B cell (primary cell): ENCODE data around the gene CMPK2. TPM values are rescaled to one million over a fixed set of nuclear protein-coding genes. Genes with fewer than 3 reads are reported as not detected.

Experiments used
- ATAC-seq: fragments of 200-7000 bp; cut with Tn5 transposase; one replicate; pipeline ENCODE4 v1.10.0; 2021; ENCODE audit warnings: low read depth, mild to moderate bottlenecking, moderate number of reproducible peaks, moderate library complexity
- CTCF ChIA-PET: fragments of 350-600 bp; sonication (Branson Sonifier 250); formaldehyde crosslinking; loops from one replicate; lab custom pipeline; 2021; ENCODE audit warnings: antibody characterized with exemption, inconsistent platforms; lab: Charles Lee
- POLR2A ChIA-PET: fragments of 350-600 bp; sonication (Branson Sonifier 250); formaldehyde crosslinking; loops from one replicate; lab custom pipeline; 2021; ENCODE audit warnings: antibody characterized with exemption; lab: Charles Lee
- DNase-seq: peaks from one replicate; pipeline ENCODE4 v3.0.0; 2013
- H2AFZ ChIP-seq: 2 replicates; pipeline ENCODE4 v1.6.1; 2012; ENCODE audit warnings: mild to moderate bottlenecking, low read depth, low read length; ENCODE audit not compliant: insufficient read depth, poor library complexity, severe bottlenecking
- H3K27ac ChIP-seq, 2 donors: 1 replicate in 1 of 2; 2 replicates in 1 of 2; pipeline ENCODE4 v1.5.1; 2012 to 2013; ENCODE audit warnings: low read length in 2 of 2, mild to moderate bottlenecking in 2 of 2, moderate library complexity in 1 of 2
- H3K27me3 ChIP-seq, 4 experiments: fragments of 200-600 bp in 1 of 4; sonication (generic) in 1 of 4; replicated peaks in 1 of 4; 1 replicate in 2 of 4; 2 replicates in 2 of 4; pipeline versions ENCODE4 v1.6.1 to v1.7.0; 2013 to 2016; ENCODE audit warnings: low read length in 3 of 4, mild to moderate bottlenecking in 2 of 4, mixed read lengths in 1 of 4, moderate library complexity in 1 of 4; ENCODE audit not compliant: insufficient read depth in 4 of 4, control insufficient read depth in 3 of 4; ENCODE audit errors: control extremely low read depth in 1 of 4
- H3K36me3 ChIP-seq, 2 experiments: replicated peaks in 1 of 2; 1 replicate in 1 of 2; 2 replicates in 1 of 2; pipeline versions ENCODE4 v1.6.1 to v1.7.1; 2013; ENCODE audit warnings: low read length in 1 of 2; ENCODE audit not compliant: insufficient read depth in 2 of 2, control insufficient read depth in 1 of 2; ENCODE audit errors: control extremely low read depth in 1 of 2, extremely low read depth in 1 of 2
- H3K4me1 ChIP-seq, 2 donors: fragments of 200-600 bp in 1 of 2; sonication (generic) in 1 of 2; 1 replicate in 1 of 2; 2 replicates in 1 of 2; pipeline versions ENCODE4 v1.5.1 to v1.6.1; 2013 to 2017; ENCODE audit warnings: low read length in 2 of 2; ENCODE audit not compliant: control insufficient read depth in 2 of 2, insufficient read depth in 2 of 2
- H3K4me2 ChIP-seq: replicated peaks from 2 replicates; pipeline ENCODE3; 2012; ENCODE audit warnings: mild to moderate bottlenecking, low read depth, low read length; ENCODE audit not compliant: poor library complexity, severe bottlenecking
- H3K4me3 ChIP-seq, 5 experiments: fragments of 200-600 bp in 1 of 5; sonication (generic) in 1 of 5; 1 replicate in 3 of 5; 2 replicates in 2 of 5; pipeline versions ENCODE4 v1.5.1 to v1.7.0; 2011 to 2016; ENCODE audit warnings: low read length in 4 of 5, mild to moderate bottlenecking in 4 of 5, low read depth in 2 of 5, control low read depth in 1 of 5, moderate library complexity in 1 of 5; ENCODE audit not compliant: insufficient read depth in 1 of 5; ENCODE audit errors: control extremely low read depth in 1 of 5, extremely low read depth in 1 of 5
- H3K79me2 ChIP-seq: fragments of 200-600 bp; sonication (generic); one replicate; pipeline ENCODE4 v1.6.0; 2016; ENCODE audit warnings: low read length; ENCODE audit not compliant: control insufficient read depth, insufficient read depth
- H3K9ac ChIP-seq: fragments of 200-600 bp; sonication (generic); 2 replicates; pipeline ENCODE4 v1.6.1; 2017; ENCODE audit warnings: mild to moderate bottlenecking, low read length, moderate library complexity
- H3K9me3 ChIP-seq, 3 donors: one replicate each; pipeline versions ENCODE4 v1.6.1 to v1.7.1; 2013; ENCODE audit warnings: low read length in 2 of 3; ENCODE audit not compliant: control insufficient read depth in 2 of 3, insufficient read depth in 1 of 3; ENCODE audit errors: control extremely low read depth in 1 of 3
- H4K20me1 ChIP-seq: 2 replicates; pipeline ENCODE4 v1.6.0; 2012; ENCODE audit warnings: mild to moderate bottlenecking, low read length; ENCODE audit not compliant: insufficient read depth, control insufficient read depth, poor library complexity, severe bottlenecking
- H3K27ac Mint-ChIP-seq: one replicate; pipeline ENCODE4 v1.8.0; 2021; ENCODE audit warnings: mixed read lengths
- H3K27me3 Mint-ChIP-seq: one replicate; pipeline ENCODE4 v1.8.0; 2021; ENCODE audit warnings: mixed read lengths
- H3K4me1 Mint-ChIP-seq: one replicate; pipeline ENCODE4 v1.8.0; 2021; ENCODE audit warnings: mixed read lengths
- H3K4me3 Mint-ChIP-seq: one replicate; pipeline ENCODE4 v1.8.0; 2021; ENCODE audit warnings: mixed read lengths
- H3K9me3 Mint-ChIP-seq: one replicate; pipeline ENCODE4 v1.8.0; 2022; ENCODE audit warnings: mixed read lengths; ENCODE audit not compliant: insufficient read depth
- EZH2 ChIP-seq: IDR thresholded peaks from 2 replicates; pipeline ENCODE4 v1.6.1; 2012; ENCODE audit warnings: borderline replicate concordance, low read depth, mild to moderate bottlenecking, moderate library complexity, low read length; ENCODE audit not compliant: insufficient read depth, poor library complexity, severe bottlenecking
- WGBS: methylation state at CpG from one replicate; pipeline ENCODE4 v1.1.5; 2013; ENCODE audit warnings: missing lambda C conversion rate; ENCODE audit not compliant: insufficient coverage; 5-methylcytosine and 5-hydroxymethylcytosine counted together
- intact Hi-C: fragments of 100-400 bp; cut with micrococcal nuclease; formaldehyde crosslinking; loops from one replicate; pipeline ENCODE4 v1.10.0; 2022
- polyA plus RNA-seq: library from polyadenylated mRNA; depleted of rRNA; stranded (reverse); fragments of >200 nt; gene quantifications from 2 replicates; pipeline ENCODE4 v1.2.3, GENCODE V29; 2012
- total RNA-seq, 2 donors: library from RNA; stranded (reverse); fragments of 120-200 nt in 1 of 2; gene quantifications; 1 replicate in 1 of 2; 2 replicates in 1 of 2; pipeline versions ENCODE4 v1.2.3 to v1.2.4, GENCODE V29; 2013 to 2022
- TF ChIP-seq, protein P1 (sequence below): fragments of 200-600 bp; IDR thresholded peaks from one replicate; pipeline ENCODE4 v1.8.0; 2022; ENCODE audit warnings: antibody characterized with exemption, mild to moderate bottlenecking

CMPK2 gene
- total and polyA plus RNA-seq, 2 donors (not counting 1 experiment from before 2014, with no cell fraction given), result 1.2 to 2.9 TPM

- H2AFZ ChIP-seq, result no peak overlapping the region
- no peaks in the 10 kb centered on the region for H3K27me3 Mint-ChIP-seq
- peaks cover 26% of the 10 kb centered on the region for H3K4me1 Mint-ChIP-seq
- no peak overlapping the region for H3K27ac ChIP-seq
- no peak overlapping the region for H3K4me2 ChIP-seq
- H4K20me1 ChIP-seq, result no peaks in the 10 kb centered on the region
- H3K9me3 ChIP-seq, result peaks cover 0 to 4% (median 0%) of the 10 kb centered on the region in 3 donors
- H3K4me3 Mint-ChIP-seq, result no peak overlapping the region
- H3K79me2 ChIP-seq, result no peaks in the 10 kb centered on the region
- H3K27me3 ChIP-seq, result peaks cover 0 to 11% (median 4%) of the 10 kb centered on the region in 4 experiments
- ChIA-PET POLR2A (interaction anchor here (0.6 kb wide), 1 partner anchor 92 kb away, joined by 3 read pairs; no protein-coding TSS in a partner anchor), CTCF (interaction anchor here (1.4 kb wide), 1 partner anchor 38 kb away, joined by 3 read pairs; no protein-coding TSS in a partner anchor)
- H3K9me3 Mint-ChIP-seq, result no peaks in the 10 kb centered on the region
- H3K27ac Mint-ChIP-seq, result no peak overlapping the region
- no peak for ATAC-seq
- no peak for TF ChIP-seq EZH2
- TF ChIP-seq, protein P1, sequence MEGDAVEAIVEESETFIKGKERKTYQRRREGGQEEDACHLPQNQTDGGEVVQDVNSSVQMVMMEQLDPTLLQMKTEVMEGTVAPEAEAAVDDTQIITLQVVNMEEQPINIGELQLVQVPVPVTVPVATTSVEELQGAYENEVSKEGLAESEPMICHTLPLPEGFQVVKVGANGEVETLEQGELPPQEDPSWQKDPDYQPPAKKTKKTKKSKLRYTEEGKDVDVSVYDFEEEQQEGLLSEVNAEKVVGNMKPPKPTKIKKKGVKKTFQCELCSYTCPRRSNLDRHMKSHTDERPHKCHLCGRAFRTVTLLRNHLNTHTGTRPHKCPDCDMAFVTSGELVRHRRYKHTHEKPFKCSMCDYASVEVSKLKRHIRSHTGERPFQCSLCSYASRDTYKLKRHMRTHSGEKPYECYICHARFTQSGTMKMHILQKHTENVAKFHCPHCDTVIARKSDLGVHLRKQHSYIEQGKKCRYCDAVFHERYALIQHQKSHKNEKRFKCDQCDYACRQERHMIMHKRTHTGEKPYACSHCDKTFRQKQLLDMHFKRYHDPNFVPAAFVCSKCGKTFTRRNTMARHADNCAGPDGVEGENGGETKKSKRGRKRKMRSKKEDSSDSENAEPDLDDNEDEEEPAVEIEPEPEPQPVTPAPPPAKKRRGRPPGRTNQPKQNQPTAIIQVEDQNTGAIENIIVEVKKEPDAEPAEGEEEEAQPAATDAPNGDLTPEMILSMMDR, result no peak
- peaks cover 31 to 37% of the 10 kb centered on the region in 2 donors for H3K4me1 ChIP-seq
- WGBS, result 100% methylated on average over 4 of the region's 9 CpGs
- intact Hi-C loops, result no loop called here
- no peak overlapping the region for H3K4me3 ChIP-seq
- no peaks in the 10 kb centered on the region for H3K36me3 ChIP-seq
- H3K9ac ChIP-seq, result no peak overlapping the region
- no peak for DNase-seq
These were observed 47.9 kb upstream of the CMPK2 start for GRCh38 chr2:6913415-6914157.

- no peak overlapping the region for H3K4me3 Mint-ChIP-seq
- intact Hi-C loops, result no loop called here
- H3K27me3 ChIP-seq, result peaks cover 0 to 4% (median 2%) of the 10 kb centered on the region in 4 experiments
- POLR2A ChIA-PET, result no interaction called here
- peaks cover 27% of the 10 kb centered on the region for H3K4me1 Mint-ChIP-seq
- H4K20me1 ChIP-seq, result no peaks in the 10 kb centered on the region
- no peak overlapping the region for H3K9ac ChIP-seq
- no peaks in the 10 kb centered on the region for H3K9me3 ChIP-seq
- H3K27me3 Mint-ChIP-seq, result no peaks in the 10 kb centered on the region
- CTCF ChIA-PET, result interaction anchor here (0.9 kb wide), 1 partner anchor 15 kb away, joined by 3 read pairs; no protein-coding TSS in a partner anchor
- no peak overlapping the region for H3K27ac ChIP-seq
- H2AFZ ChIP-seq, result no peak overlapping the region
- no peak overlapping the region for H3K4me3 ChIP-seq
- ATAC-seq, result no peak
- no peak for DNase-seq
- H3K79me2 ChIP-seq, result no peaks in the 10 kb centered on the region
- H3K27ac Mint-ChIP-seq, result no peak overlapping the region
- TF ChIP-seq, protein P1, result no peak
- TF ChIP-seq EZH2, result no peak
- peaks cover 24 to 27% of the 10 kb centered on the region in 2 donors for H3K4me1 ChIP-seq
- H3K36me3 ChIP-seq, result no peaks in the 10 kb centered on the region
- no peaks in the 10 kb centered on the region for H3K9me3 Mint-ChIP-seq
- H3K4me2 ChIP-seq, result no peak overlapping the region
These were observed 46.0 kb upstream of the CMPK2 start for GRCh38 chr2:6911721-6912120.
